Astrocyte of the cerebellum (primary cell): Measurements from ENCODE around the gene SNIP1.
"Not testable (repeated sequence)": the region's sequence is repeated elsewhere in the genome, so short reads cannot be mapped to it uniquely, and the experiment has no call there.

ENCODE experiments used
- DNase-seq: peaks from one replicate; pipeline ENCODE4 v3.0.0-alpha.2; 2011; ENCODE audit warnings: low read depth
- H3K4me3 ChIP-seq: 2 replicates; pipeline ENCODE4 v1.5.1; 2011; ENCODE audit warnings: mild to moderate bottlenecking, low read depth, low read length, moderate library complexity
- CTCF ChIP-seq: IDR thresholded peaks from 2 replicates; pipeline ENCODE4 v1.5.1; 2012; ENCODE audit warnings: low read length, low read depth, moderate library complexity, mild to moderate bottlenecking; ENCODE audit errors: missing control alignments
- in situ Hi-C: cut with HindIII; loops from 2 replicates; pipeline ENCODE4 v1.10.0; 2017; ENCODE audit warnings: low sequenced_read_pairs

Gene SNIP1

GRCh38 chr1:37570528-37571334 lies 16.6 kb upstream of the SNIP1 start:
- TF ChIP-seq CTCF, result no peak
- DNase-seq, result no peak
- in situ Hi-C loops, result no loop called here
- H3K4me3 ChIP-seq, result no peak overlapping the region

- TF ChIP-seq CTCF, result no peak
- H3K4me3 ChIP-seq, result no peak overlapping the region
- in situ Hi-C loops, result no loop called here
- no peak for DNase-seq
Observed at GRCh38 chr1:37567023-37567422, 12.9 kb upstream of the SNIP1 start.

DNA sequence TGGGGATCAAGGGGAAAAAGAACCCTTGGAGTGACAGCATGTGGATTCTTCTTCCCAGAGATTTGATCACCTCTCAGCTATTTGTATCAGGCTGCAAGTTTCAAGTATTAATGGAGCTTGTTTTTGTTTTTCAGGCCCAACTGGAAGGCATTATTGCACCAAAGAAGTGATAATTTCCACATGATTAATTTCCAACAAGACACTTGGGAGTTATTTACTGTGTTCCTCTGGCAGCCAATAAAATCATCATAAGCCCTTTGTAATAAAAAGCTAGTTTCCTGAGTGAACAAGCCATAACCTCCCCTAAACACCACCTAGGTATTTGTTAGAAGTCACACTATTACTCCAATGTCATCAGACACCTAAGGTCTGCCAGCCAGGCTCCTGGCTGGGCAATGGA lies 10.8 kb upstream of the SNIP1 start:
- no peak for TF ChIP-seq CTCF
- DNase-seq, result no peak
- in situ Hi-C loops, result no loop called here

GRCh38 chr1:37562984-37563383 lies 8.9 kb upstream of the SNIP1 start:
- no peak overlapping the region for H3K4me3 ChIP-seq
- in situ Hi-C loops, result no loop called here
- no peak for DNase-seq
- no peak for TF ChIP-seq CTCF

More for the DNA sequence above, 10.8 kb upstream of the SNIP1 start:
- H3K4me3 ChIP-seq, result no peak overlapping the region

GRCh38 chr1:37561133-37562132 lies 7.3 kb upstream of the SNIP1 start:
- in situ Hi-C loops, result no loop called here
- H3K4me3 ChIP-seq, result no peak overlapping the region
- peak; percentile 37 for TF ChIP-seq CTCF
- DNase-seq, result no peak

- no peak overlapping the region for H3K4me3 ChIP-seq
- in situ Hi-C loops, result no loop called here
- DNase-seq, result no peak
- no peak for TF ChIP-seq CTCF
Observed at GRCh38 chr1:37560401-37561132, 6.5 kb upstream of the SNIP1 start.

DNA sequence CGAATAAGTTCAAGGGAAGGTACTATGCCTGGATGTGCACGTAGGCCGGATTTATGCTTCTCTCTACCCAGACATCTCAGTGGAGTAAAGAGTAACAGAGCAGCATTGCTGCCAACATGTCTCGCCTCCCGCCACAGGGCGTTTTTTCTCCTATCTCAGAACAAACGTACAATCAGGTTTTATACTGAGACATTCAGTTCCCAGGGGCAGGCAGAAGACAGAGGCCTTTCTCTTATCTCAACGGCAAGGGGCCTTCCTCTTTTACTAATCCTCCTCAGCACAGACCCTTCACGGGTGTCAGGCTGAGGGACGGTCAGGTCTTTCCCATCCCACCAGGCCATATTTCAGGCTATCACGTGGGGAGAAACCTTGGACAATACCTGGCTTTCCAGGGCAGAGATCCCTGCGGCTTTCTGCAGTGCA lies 5.9 kb upstream of the SNIP1 start:
- H3K4me3 ChIP-seq, DNase-seq: not testable (repeated sequence)
- in situ Hi-C loops, result loop anchor here (10.0 kb wide), 1 partner anchor 65 kb away; no protein-coding TSS in a partner anchor
